IPS-18c (cell line): Measurements from ENCODE around the gene HBP1.
"Not testable (repeated sequence)": the region's sequence is repeated elsewhere in the genome, so short reads cannot be mapped to it uniquely, and the experiment has no call there.

ENCODE experiments used
- H3K4me3 ChIP-seq: 2 replicates; pipeline ENCODE4 v1.7.0; 2013; ENCODE audit warnings: low read depth, mild to moderate bottlenecking, low read length, moderate library complexity; ENCODE audit not compliant: insufficient read depth
- H3K9me3 ChIP-seq: one replicate; pipeline ENCODE4 v1.6.1; 2013; ENCODE audit warnings: mild to moderate bottlenecking, low read length, moderate library complexity; ENCODE audit not compliant: control insufficient read depth, insufficient read depth

The HBP1 gene

GRCh38 chr7:107150375-107151073 is 18.3 kb upstream of the HBP1 start:
- H3K9me3 ChIP-seq, result no peaks in the 10 kb centered on the region
- H3K4me3 ChIP-seq, result no peak overlapping the region

GRCh38 chr7:107151538-107151937 is 17.3 kb upstream of the HBP1 start:
- H3K9me3 ChIP-seq, result no peaks in the 10 kb centered on the region
- H3K4me3 ChIP-seq, result no peak overlapping the region

- Histone ChIP-seq H3K4me3 (no peak overlapping the region), H3K9me3 (no peaks in the 10 kb centered on the region)
Observed at GRCh38 chr7:107152011-107152410, 16.8 kb upstream of the HBP1 start.

GRCh38 chr7:107154826-107155225 is 14.0 kb upstream of the HBP1 start:
- Histone ChIP-seq H3K4me3 (no peak overlapping the region), H3K9me3 (no peaks in the 10 kb centered on the region)

- not testable (repeated sequence) for H3K4me3 ChIP-seq, H3K9me3 ChIP-seq
Observed at GRCh38 chr7:107155726-107156125, 13.1 kb upstream of the HBP1 start.

GRCh38 chr7:107157091-107157490 is 11.7 kb upstream of the HBP1 start:
- Histone ChIP-seq H3K9me3 (no peaks in the 10 kb centered on the region), H3K4me3 (no peak overlapping the region)

- H3K9me3 ChIP-seq, result no peaks in the 10 kb centered on the region
Observed at GRCh38 chr7:107158028-107158427, 10.8 kb upstream of the HBP1 start.

GRCh38 chr7:107160389-107160788 is 8.4 kb upstream of the HBP1 start:
- no peak overlapping the region for H3K4me3 ChIP-seq
- H3K9me3 ChIP-seq, result no peaks in the 10 kb centered on the region

More at GRCh38 chr7:107158028-107158427, 10.8 kb upstream of the HBP1 start:
- no peak overlapping the region for H3K4me3 ChIP-seq

GRCh38 chr7:107161415-107161814 is 7.4 kb upstream of the HBP1 start:
- no peak overlapping the region for H3K4me3 ChIP-seq
- no peaks in the 10 kb centered on the region for H3K9me3 ChIP-seq

- no peaks in the 10 kb centered on the region for H3K9me3 ChIP-seq
Observed at GRCh38 chr7:107162475-107162874, 6.3 kb upstream of the HBP1 start.

GRCh38 chr7:107164092-107164491 is 4.7 kb upstream of the HBP1 start:
- no peaks in the 10 kb centered on the region for H3K9me3 ChIP-seq
- no peak overlapping the region for H3K4me3 ChIP-seq

More at GRCh38 chr7:107162475-107162874, 6.3 kb upstream of the HBP1 start:
- no peak overlapping the region for H3K4me3 ChIP-seq

GRCh38 chr7:107165341-107165740 is 3.5 kb upstream of the HBP1 start:
- no peak overlapping the region for H3K4me3 ChIP-seq
- no peaks in the 10 kb centered on the region for H3K9me3 ChIP-seq

- no peak overlapping the region; the same call in 1 of the 2 replicates for H3K4me3 ChIP-seq
- H3K9me3 ChIP-seq, result no peaks in the 10 kb centered on the region
Observed at GRCh38 chr7:107166736-107167426, 1.9 kb upstream of the HBP1 start.

- Histone ChIP-seq H3K4me3 (peak overlapping the region; percentile 82), H3K9me3 (no peaks in the 10 kb centered on the region)
Observed at GRCh38 chr7:107167483-107168232, 1.1 kb upstream of the HBP1 start.

- H3K9me3 ChIP-seq, result no peaks in the 10 kb centered on the region
- H3K4me3 ChIP-seq, result peak overlapping the region; percentile 90
Observed at GRCh38 chr7:107169120-107170050, 582 bp downstream of the HBP1 start.

- Histone ChIP-seq H3K4me3 (peak overlapping the region; percentile 81), H3K9me3 (no peaks in the 10 kb centered on the region)
Observed at GRCh38 chr7:107170051-107170915, 1.5 kb downstream of the HBP1 start.
